OCI-LY7 (cell line): ENCODE measurements around the gene HIVEP3.

Experiments used
- EZH2phosphoT487 ChIP-seq: fragments of 200-600 bp; sonication (generic); IDR thresholded peaks from 2 replicates; pipeline ENCODE4 v1.6.1; 2018; ENCODE audit warnings: low read depth, borderline replicate concordance, mild to moderate bottlenecking, mixed run types, antibody characterized with exemption, low read length, moderate library complexity, mixed read lengths
- TF ChIP-seq, protein P1 (sequence below): fragments of 200-600 bp; sonication (generic); conservative IDR thresholded peaks from 2 replicates; pipeline ENCODE4 v1.5.1; 2014; ENCODE audit warnings: mild to moderate bottlenecking, antibody characterized with exemption, low read length, moderate library complexity, mixed read lengths

DNA sequence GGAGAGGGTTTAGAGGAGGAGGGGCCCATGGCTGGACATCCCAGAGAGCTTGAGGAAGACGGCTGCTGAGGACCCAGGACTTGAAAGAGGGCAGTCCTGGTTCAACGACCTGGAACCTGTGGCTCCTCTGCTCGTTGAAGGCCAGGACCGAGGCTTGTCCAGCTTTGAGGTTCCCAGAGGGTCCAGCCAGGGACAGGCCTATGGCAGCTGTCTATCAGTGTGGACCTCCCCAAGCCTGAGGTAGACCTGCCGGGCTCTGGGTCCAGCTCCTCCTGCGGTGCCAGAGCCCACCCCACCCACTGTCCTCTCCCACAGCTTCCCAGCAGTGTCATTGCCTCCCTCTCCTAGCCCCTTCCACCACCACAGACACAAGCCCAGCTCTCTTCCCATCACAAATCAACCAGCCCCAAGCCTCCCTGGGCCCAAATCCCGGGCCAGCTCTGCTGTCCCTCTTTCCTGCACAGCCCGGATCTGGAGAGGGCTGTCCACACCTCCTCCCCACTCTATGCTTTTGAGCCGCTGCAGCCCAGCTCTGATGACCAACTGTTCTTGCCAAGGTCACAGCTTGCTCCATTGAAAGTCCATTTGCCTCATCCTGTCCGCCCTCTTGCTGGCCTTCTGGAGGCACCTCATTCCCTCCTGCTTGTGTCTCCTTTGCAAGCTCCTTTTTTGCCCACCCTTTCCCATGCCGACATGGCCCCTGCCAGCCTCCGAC, 385.5 kb downstream of the HIVEP3 start:
- TF ChIP-seq EZH2phosphoT487: no peak
- TF ChIP-seq, protein P1, sequence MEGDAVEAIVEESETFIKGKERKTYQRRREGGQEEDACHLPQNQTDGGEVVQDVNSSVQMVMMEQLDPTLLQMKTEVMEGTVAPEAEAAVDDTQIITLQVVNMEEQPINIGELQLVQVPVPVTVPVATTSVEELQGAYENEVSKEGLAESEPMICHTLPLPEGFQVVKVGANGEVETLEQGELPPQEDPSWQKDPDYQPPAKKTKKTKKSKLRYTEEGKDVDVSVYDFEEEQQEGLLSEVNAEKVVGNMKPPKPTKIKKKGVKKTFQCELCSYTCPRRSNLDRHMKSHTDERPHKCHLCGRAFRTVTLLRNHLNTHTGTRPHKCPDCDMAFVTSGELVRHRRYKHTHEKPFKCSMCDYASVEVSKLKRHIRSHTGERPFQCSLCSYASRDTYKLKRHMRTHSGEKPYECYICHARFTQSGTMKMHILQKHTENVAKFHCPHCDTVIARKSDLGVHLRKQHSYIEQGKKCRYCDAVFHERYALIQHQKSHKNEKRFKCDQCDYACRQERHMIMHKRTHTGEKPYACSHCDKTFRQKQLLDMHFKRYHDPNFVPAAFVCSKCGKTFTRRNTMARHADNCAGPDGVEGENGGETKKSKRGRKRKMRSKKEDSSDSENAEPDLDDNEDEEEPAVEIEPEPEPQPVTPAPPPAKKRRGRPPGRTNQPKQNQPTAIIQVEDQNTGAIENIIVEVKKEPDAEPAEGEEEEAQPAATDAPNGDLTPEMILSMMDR: no peak
